Upper lobe of left lung (tissue), 4 donors: ENCODE measurements around the gene MYO18A.

ENCODE experiments used
- EP300 ChIP-seq, 4 donors: sonication (generic); formaldehyde crosslinking; IDR thresholded peaks; one replicate each; pipeline ENCODE4 v1.5.1; 2017; ENCODE audit warnings: antibody characterized with exemption in 4 of 4, control low read depth in 2 of 4
- POLR2A ChIP-seq, 4 donors: fragments of 450-650 bp; IDR thresholded peaks; one replicate each; pipeline ENCODE4 v1.5.1; 2016 to 2017; ENCODE audit warnings: antibody characterized with exemption in 4 of 4, mild to moderate bottlenecking in 2 of 4
- POLR2AphosphoS5 ChIP-seq, 2 donors: sonication (generic); formaldehyde crosslinking; IDR thresholded peaks; one replicate each; pipeline ENCODE4 v1.5.1; 2017; ENCODE audit warnings: antibody characterized with exemption in 2 of 2
- TF ChIP-seq, protein P1 (sequence below), 6 experiments: fragments of 450-650 bp in 4 of 6; fragments of 200-600 bp in 2 of 6; sonication (generic) in 2 of 6; IDR thresholded peaks; one replicate each; pipeline ENCODE4 v1.5.1; 2016 to 2019; ENCODE audit warnings: antibody characterized with exemption in 6 of 6

GRCh38 chr17:29089601-29090044 is 90.6 kb downstream of the MYO18A start:
- TF ChIP-seq, protein P1, sequence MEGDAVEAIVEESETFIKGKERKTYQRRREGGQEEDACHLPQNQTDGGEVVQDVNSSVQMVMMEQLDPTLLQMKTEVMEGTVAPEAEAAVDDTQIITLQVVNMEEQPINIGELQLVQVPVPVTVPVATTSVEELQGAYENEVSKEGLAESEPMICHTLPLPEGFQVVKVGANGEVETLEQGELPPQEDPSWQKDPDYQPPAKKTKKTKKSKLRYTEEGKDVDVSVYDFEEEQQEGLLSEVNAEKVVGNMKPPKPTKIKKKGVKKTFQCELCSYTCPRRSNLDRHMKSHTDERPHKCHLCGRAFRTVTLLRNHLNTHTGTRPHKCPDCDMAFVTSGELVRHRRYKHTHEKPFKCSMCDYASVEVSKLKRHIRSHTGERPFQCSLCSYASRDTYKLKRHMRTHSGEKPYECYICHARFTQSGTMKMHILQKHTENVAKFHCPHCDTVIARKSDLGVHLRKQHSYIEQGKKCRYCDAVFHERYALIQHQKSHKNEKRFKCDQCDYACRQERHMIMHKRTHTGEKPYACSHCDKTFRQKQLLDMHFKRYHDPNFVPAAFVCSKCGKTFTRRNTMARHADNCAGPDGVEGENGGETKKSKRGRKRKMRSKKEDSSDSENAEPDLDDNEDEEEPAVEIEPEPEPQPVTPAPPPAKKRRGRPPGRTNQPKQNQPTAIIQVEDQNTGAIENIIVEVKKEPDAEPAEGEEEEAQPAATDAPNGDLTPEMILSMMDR (IDR thresholded peaks at IDR 0.05) = no peak
- TF ChIP-seq EP300 (IDR thresholded peaks at IDR 0.05) (no peak), POLR2A (IDR thresholded peaks at IDR 0.05) (no peak), POLR2AphosphoS5 (IDR thresholded peaks at IDR 0.05) (no peak)
